Kidney (tissue), 14 donors: ENCODE measurements around the gene QPCTL. TPM values are rescaled to one million over a fixed set of nuclear protein-coding genes. Genes with fewer than 3 reads are reported as not detected.
A peak's percentile ranks its signal among the peaks of the same experiment; 100 is the strongest.

Experiments used
- DNase-seq, 5 donors: peaks; one replicate each; pipeline ENCODE4 v3.0.0-alpha.2; 2013 to 2020
- FAIRE-seq: peaks from 2 replicates; lab custom pipeline; 2012; peaks lifted over from hg19 to GRCh38; lab: Jason Lieb, UNC
- H3K27ac ChIP-seq, 2 donors: one replicate each; pipeline ENCODE4 v1.7.0; 2013; ENCODE audit warnings: low read depth in 2 of 2, low read length in 2 of 2, inconsistent platforms in 1 of 2
- H3K27me3 ChIP-seq: one replicate; pipeline ENCODE4 v1.7.1; 2013; ENCODE audit warnings: low read length, inconsistent platforms; ENCODE audit not compliant: control insufficient read depth, insufficient read depth
- H3K36me3 ChIP-seq, 3 donors: one replicate each; pipeline versions ENCODE4 v1.7.0 to v1.7.1; 2013; ENCODE audit warnings: low read length in 3 of 3, control low read depth in 1 of 3, inconsistent platforms in 1 of 3; ENCODE audit not compliant: insufficient read depth in 3 of 3, control insufficient read depth in 2 of 3
- H3K4me1 ChIP-seq, 3 donors: one replicate each; pipeline versions ENCODE4 v1.7.0 to v1.7.1; 2013; ENCODE audit warnings: low read length in 3 of 3, inconsistent platforms in 1 of 3, low read depth in 1 of 3; ENCODE audit not compliant: control insufficient read depth in 2 of 3, insufficient read depth in 2 of 3
- H3K4me3 ChIP-seq, 3 donors: one replicate each; pipeline versions ENCODE4 v1.7.0 to v1.8.1; 2013; ENCODE audit warnings: low read length in 3 of 3, control low read depth in 1 of 3, inconsistent platforms in 1 of 3
- H3K9ac ChIP-seq, 3 donors: one replicate each; pipeline versions ENCODE4 v1.7.0 to v1.7.1; 2013; ENCODE audit warnings: low read length in 3 of 3, control low read depth in 1 of 3, inconsistent platforms in 1 of 3
- H3K9me3 ChIP-seq, 3 donors: one replicate each; pipeline versions ENCODE4 v1.7.0 to v1.7.1; 2013; ENCODE audit warnings: low read length in 3 of 3, control low read depth in 1 of 3, inconsistent platforms in 1 of 3; ENCODE audit not compliant: control insufficient read depth in 2 of 3, insufficient read depth in 1 of 3
- intact Hi-C: fragments of 100-400 bp; cut with DNase I; formaldehyde crosslinking; loops from one replicate; pipeline ENCODE4 v1.11.1; 2022
- polyA plus RNA-seq: library from polyadenylated mRNA; stranded (reverse); fragments of 350-450 nt; fragmentation: Illumina TruSeq; extraction: RNeasy Lipid Tissue Mini Kit (QIAGEN cat#74804); gene quantifications from one replicate; pipeline ENCODE4 v1.2.3, GENCODE V29; 2014; ENCODE audit warnings: low read depth, low replicate concordance; ENCODE audit not compliant: insufficient read depth
- total RNA-seq: library from RNA; stranded (reverse); fragmentation: NEBNext Ultra II Directional; extraction: Animal tissue kit (Norgen Biotek cat#: 25700); gene quantifications from one replicate; pipeline ENCODE4 v1.2.1, GENCODE V29; 2021
- TF ChIP-seq, protein P1 (sequence below): IDR thresholded peaks from 3 replicates; pipeline ENCODE4 v1.5.1; 2012; ENCODE audit warnings: mild to moderate bottlenecking, moderate library complexity, borderline replicate concordance; ENCODE audit not compliant: insufficient read depth; ENCODE audit errors: extremely low read depth
- donor health status: control.
- donor health status: control.
- donor health status: control.
- donor health status: control.
- donor health status: control.
- donor health status: DM: yes; HTN: yes; CAD: no.
- donor health status: Normal renal cell carcinoma (clear cell type).

QPCTL gene
- total and polyA plus RNA-seq, 2 donors from 2014 or later, result 6.8 to 8.0 TPM

DNA sequence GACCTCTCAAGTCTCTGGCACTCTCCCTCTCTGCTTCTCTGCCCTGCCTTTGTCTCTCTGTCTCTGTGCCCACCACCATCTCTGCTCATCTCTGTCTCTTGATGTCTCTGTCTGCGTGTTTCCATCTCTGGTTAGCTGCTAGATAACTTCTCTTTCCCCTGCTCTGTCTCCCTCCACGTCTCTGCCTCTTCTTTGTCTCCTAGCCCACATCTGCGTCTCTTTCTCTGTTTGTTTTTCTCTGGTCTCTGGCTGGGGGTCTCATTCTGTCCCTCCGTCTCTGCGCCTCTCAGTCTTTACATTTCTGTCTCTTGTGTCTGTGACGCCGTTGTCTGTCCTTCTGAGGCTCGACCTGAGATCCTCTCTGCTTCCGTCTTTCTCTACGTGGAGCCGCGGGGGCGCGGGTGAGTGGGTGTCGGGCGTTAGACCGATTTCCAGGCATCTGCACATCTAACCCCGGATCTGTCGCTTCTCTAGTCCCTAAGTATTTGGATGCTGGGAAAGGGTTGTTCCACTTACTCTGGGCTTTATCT is 24.1 kb upstream of the QPCTL start:
- peak overlapping the region in 2 of 3 donors; percentile 12 to 35 for H3K4me3 ChIP-seq
- H3K36me3 ChIP-seq, result no peaks in the 10 kb centered on the region
- peaks cover 26% of the 10 kb centered on the region for H3K27me3 ChIP-seq
- TF ChIP-seq, protein P1, sequence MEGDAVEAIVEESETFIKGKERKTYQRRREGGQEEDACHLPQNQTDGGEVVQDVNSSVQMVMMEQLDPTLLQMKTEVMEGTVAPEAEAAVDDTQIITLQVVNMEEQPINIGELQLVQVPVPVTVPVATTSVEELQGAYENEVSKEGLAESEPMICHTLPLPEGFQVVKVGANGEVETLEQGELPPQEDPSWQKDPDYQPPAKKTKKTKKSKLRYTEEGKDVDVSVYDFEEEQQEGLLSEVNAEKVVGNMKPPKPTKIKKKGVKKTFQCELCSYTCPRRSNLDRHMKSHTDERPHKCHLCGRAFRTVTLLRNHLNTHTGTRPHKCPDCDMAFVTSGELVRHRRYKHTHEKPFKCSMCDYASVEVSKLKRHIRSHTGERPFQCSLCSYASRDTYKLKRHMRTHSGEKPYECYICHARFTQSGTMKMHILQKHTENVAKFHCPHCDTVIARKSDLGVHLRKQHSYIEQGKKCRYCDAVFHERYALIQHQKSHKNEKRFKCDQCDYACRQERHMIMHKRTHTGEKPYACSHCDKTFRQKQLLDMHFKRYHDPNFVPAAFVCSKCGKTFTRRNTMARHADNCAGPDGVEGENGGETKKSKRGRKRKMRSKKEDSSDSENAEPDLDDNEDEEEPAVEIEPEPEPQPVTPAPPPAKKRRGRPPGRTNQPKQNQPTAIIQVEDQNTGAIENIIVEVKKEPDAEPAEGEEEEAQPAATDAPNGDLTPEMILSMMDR, result no peak
- H3K9me3 ChIP-seq, result no peaks in the 10 kb centered on the region
- intact Hi-C loops, result no loop called here
- DNase-seq (peak in 1 of 5 donors; percentile 26), FAIRE-seq (no peak)
- H3K9ac ChIP-seq, result no peak overlapping the region
- H3K27ac ChIP-seq, result no peak overlapping the region
- peaks cover 0 to 15% (median 0%) of the 10 kb centered on the region in 3 donors for H3K4me1 ChIP-seq

DNA sequence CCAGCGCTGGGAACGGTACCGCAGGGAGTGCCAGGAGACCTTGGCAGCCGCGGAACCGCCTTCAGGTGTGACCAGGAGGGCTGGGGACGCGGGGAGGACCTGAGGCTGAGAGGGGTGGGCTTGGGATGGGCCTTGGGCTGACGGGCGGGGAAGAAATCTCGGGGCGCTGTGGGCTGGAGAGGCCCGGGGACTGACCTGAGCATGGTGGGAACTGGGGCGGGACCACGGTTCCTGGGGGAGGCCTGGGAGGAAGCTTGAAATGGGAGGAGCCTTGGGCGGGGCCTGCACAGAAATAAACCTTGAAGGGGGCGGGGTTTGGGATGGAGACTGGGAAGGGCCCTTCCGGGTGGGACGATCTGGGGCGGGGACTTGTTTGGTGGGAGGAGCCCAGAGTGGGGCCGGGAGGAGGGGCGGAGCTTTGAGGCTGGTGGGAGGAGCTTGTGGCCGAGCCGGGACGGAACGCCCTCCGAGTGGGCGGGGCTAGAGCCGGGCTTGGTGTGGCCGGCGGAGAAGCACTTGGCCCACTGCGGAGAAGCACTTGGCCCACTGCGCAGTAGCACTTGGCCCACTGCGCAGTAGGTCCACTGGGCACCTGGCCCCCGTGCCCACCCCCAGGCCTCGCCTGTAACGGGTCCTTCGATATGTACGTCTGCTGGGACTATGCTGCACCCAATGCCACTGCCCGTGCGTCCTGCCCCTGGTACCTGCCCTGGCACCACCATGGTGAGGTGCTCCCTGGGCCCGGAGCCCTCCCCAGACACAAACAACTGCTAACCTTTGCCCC is 21.6 kb upstream of the QPCTL start:
- no peaks in the 10 kb centered on the region for H3K9me3 ChIP-seq
- H3K9ac ChIP-seq, result no peak overlapping the region
- peaks cover 0 to 15% (median 0%) of the 10 kb centered on the region in 3 donors for H3K4me1 ChIP-seq
- H3K36me3 ChIP-seq, result no peaks in the 10 kb centered on the region
- FAIRE-seq (no peak), DNase-seq (peak; percentile 76 to 93 (median 84))
- H3K4me3 ChIP-seq, result no peak overlapping the region
- H3K27me3 ChIP-seq, result peaks cover 26% of the 10 kb centered on the region
- TF ChIP-seq, protein P1, result no peak
- intact Hi-C loops, result no loop called here
- H3K27ac ChIP-seq, result no peak overlapping the region

DNA sequence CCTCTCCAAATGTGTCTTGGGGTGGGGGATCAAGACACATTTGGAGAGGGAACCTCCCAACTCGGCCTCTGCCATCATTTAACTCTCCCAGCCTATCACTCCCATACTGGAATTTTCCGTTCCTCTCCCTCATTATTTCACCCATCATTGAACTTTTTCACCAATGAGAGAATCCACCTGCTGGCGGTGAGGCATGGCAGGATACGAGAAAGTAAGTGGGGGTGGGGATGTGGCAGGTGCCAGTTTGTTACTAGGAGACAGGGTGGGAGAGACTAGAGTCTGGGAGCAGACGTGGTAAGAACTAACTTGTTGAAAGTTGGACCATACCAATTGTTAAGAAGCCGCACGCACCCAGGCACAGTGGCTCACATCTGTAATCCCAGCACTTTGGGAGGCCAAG is 17.5 kb upstream of the QPCTL start:
- peaks cover 7% of the 10 kb centered on the region for H3K27me3 ChIP-seq
- no peaks in the 10 kb centered on the region for H3K36me3 ChIP-seq
- H3K4me3 ChIP-seq, result no peak overlapping the region
- FAIRE-seq (no peak), DNase-seq (peak in 2 of 5 donors; percentile 63 to 68)
- no peak overlapping the region for H3K9ac ChIP-seq
- TF ChIP-seq, protein P1, result no peak
- no peaks in the 10 kb centered on the region for H3K9me3 ChIP-seq
- H3K4me1 ChIP-seq, result peaks cover 0 to 6% (median 5%) of the 10 kb centered on the region in 3 donors
- intact Hi-C loops, result no loop called here
- H3K27ac ChIP-seq, result no peak overlapping the region
